Fibroblast of lung (primary cell): ENCODE measurements around the gene DMXL1. TPM values are rescaled to one million over a fixed set of nuclear protein-coding genes. Genes with fewer than 3 reads are reported as not detected.
"Not testable (repeated sequence)": the region's sequence is repeated elsewhere in the genome, so short reads cannot be mapped to it uniquely, and the experiment has no call there.

Source experiments
- DNase-seq, 2 donors: peaks; one replicate each; pipeline versions ENCODE4 v3.0.0 to v3.0.0-alpha.2; 2010; ENCODE audit warnings: low read depth in 2 of 2
- H2AFZ ChIP-seq: 2 replicates; pipeline ENCODE4 v1.5.1; 2012; ENCODE audit warnings: low read length, control low read depth, inconsistent platforms
- H3K27ac ChIP-seq: 2 replicates; pipeline ENCODE4 v1.5.1; 2011; ENCODE audit warnings: low read length, control low read depth; ENCODE audit not compliant: insufficient read depth
- H3K27me3 ChIP-seq: 2 replicates; pipeline ENCODE4 v1.5.1; 2011; ENCODE audit warnings: mild to moderate bottlenecking, low read length; ENCODE audit not compliant: control insufficient read depth, insufficient read depth
- H3K36me3 ChIP-seq: 2 replicates; pipeline ENCODE4 v1.5.1; 2011; ENCODE audit warnings: low read length; ENCODE audit not compliant: control insufficient read depth, insufficient read depth
- H3K4me1 ChIP-seq: 2 replicates; pipeline ENCODE4 v1.5.1; 2011; ENCODE audit warnings: low read length; ENCODE audit not compliant: control insufficient read depth, insufficient read depth; ENCODE audit errors: extremely low read depth
- H3K4me2 ChIP-seq: 2 replicates; pipeline ENCODE4 v1.5.1; 2011; ENCODE audit warnings: low read length, control low read depth; ENCODE audit not compliant: insufficient read depth; ENCODE audit errors: extremely low read depth
- H3K4me3 ChIP-seq, 4 experiments: fragments of 200-600 bp in 1 of 4; sonication (generic) in 1 of 4; replicated peaks in 1 of 4; 2 replicates each; pipeline ENCODE4 v1.5.1; 2011 to 2016; ENCODE audit warnings: low read length in 4 of 4, low read depth in 3 of 4, mild to moderate bottlenecking in 3 of 4, control low read depth in 2 of 4, inconsistent platforms in 1 of 4, mixed read lengths in 1 of 4; ENCODE audit not compliant: insufficient read depth in 1 of 4; ENCODE audit errors: control extremely low read depth in 1 of 4
- H3K79me2 ChIP-seq: 2 replicates; pipeline ENCODE4 v1.5.1; 2012; ENCODE audit warnings: mild to moderate bottlenecking, low read length, inconsistent platforms; ENCODE audit not compliant: control insufficient read depth, insufficient read depth
- H3K9ac ChIP-seq: 2 replicates; pipeline ENCODE4 v1.5.1; 2011; ENCODE audit warnings: mild to moderate bottlenecking, low read length, control low read depth; ENCODE audit not compliant: insufficient read depth
- H3K9me3 ChIP-seq: 2 replicates; pipeline ENCODE4 v1.5.1; 2012; ENCODE audit warnings: low read depth, low read length; ENCODE audit not compliant: control insufficient read depth, insufficient read depth
- H4K20me1 ChIP-seq: 2 replicates; pipeline ENCODE4 v1.5.1; 2011; ENCODE audit warnings: low read length; ENCODE audit not compliant: control insufficient read depth, insufficient read depth; ENCODE audit errors: extremely low read depth
- CTCF ChIP-seq, 2 donors: IDR thresholded peaks in 1 of 2; conservative IDR thresholded peaks in 1 of 2; 1 replicate in 1 of 2; 2 replicates in 1 of 2; pipeline ENCODE4 v1.5.1; 2011 to 2012; ENCODE audit warnings: low read length in 2 of 2, control low read depth in 1 of 2, inconsistent platforms in 1 of 2, low read depth in 1 of 2, mild to moderate bottlenecking in 1 of 2
- EZH2 ChIP-seq: IDR thresholded peaks from 2 replicates; pipeline ENCODE4 v1.5.1; 2012; ENCODE audit warnings: low read length, control low read depth, mild to moderate bottlenecking; ENCODE audit errors: missing control alignments
- polyA plus RNA-seq, 2 donors: library from polyadenylated mRNA; depleted of rRNA in 1 of 2; stranded (reverse) in 1 of 2; unstranded in 1 of 2; fragments of >200 nt; gene quantifications; 2 replicates each; pipeline ENCODE4 v1.2.1, GENCODE V29; 2011 to 2012; ENCODE audit warnings: missing spikeins in 1 of 2
- total RNA-seq: library from RNA; depleted of rRNA; stranded (reverse); fragments of >200 nt; gene quantifications from 2 replicates; pipeline ENCODE4 v1.2.1, GENCODE V29; 2014

DMXL1 gene
- total and polyA plus RNA-seq, 2 donors (not counting 1 experiment from before 2014, with no cell fraction given): 21.1 to 59.5 TPM

GRCh38 chr5:119238265-119239118 is 167.6 kb downstream of the DMXL1 start:
- TF ChIP-seq CTCF (conservative IDR thresholded peaks at IDR 0.05 in 1 of 2, IDR thresholded peaks at IDR 0.05 in 1 of 2; ENCODE audit: low read depth in 1 of 2, low read length in 2 of 2) (no peak), EZH2 (no peak)
- no peaks in the 10 kb centered on the region for H3K9me3 ChIP-seq

GRCh38 chr5:119239119-119239417 is 168.2 kb downstream of the DMXL1 start:
- no peak overlapping the region for H3K4me3 ChIP-seq
- no peaks in the 10 kb centered on the region for H3K27me3 ChIP-seq
- H4K20me1 ChIP-seq: no peaks in the 10 kb centered on the region
- peaks cover 2% of the 10 kb centered on the region for H3K36me3 ChIP-seq
- TF ChIP-seq CTCF (conservative IDR thresholded peaks at IDR 0.05 in 1 of 2, IDR thresholded peaks at IDR 0.05 in 1 of 2; ENCODE audit: low read depth in 1 of 2, low read length in 2 of 2) (no peak), EZH2 (no peak)
- H3K79me2 ChIP-seq: no peaks in the 10 kb centered on the region
- no peak overlapping the region for H3K27ac ChIP-seq
- H3K9ac ChIP-seq: no peak overlapping the region
- no peaks in the 10 kb centered on the region for H3K9me3 ChIP-seq
- no peak for DNase-seq
- no peak overlapping the region for H3K4me2 ChIP-seq
- H3K4me1 ChIP-seq: no peaks in the 10 kb centered on the region
- no peak overlapping the region for H2AFZ ChIP-seq

More at GRCh38 chr5:119238265-119239118, 167.6 kb downstream of the DMXL1 start:
- Histone ChIP-seq H3K4me1 (no peaks in the 10 kb centered on the region), H3K4me2 (no peak overlapping the region), H4K20me1 (no peaks in the 10 kb centered on the region), H3K27me3 (no peaks in the 10 kb centered on the region), H3K4me3 (no peak overlapping the region), H3K36me3 (no peaks in the 10 kb centered on the region), H3K27ac (no peak overlapping the region), H2AFZ (no peak overlapping the region), H3K79me2 (no peaks in the 10 kb centered on the region), H3K9ac (no peak overlapping the region)
- DNase-seq: no peak

- not testable (repeated sequence) for H3K27ac ChIP-seq, H2AFZ ChIP-seq, H3K9ac ChIP-seq, H3K4me3 ChIP-seq, H3K79me2 ChIP-seq, H3K4me1 ChIP-seq, H3K9me3 ChIP-seq, H4K20me1 ChIP-seq, H3K4me2 ChIP-seq, DNase-seq, H3K36me3 ChIP-seq, H3K27me3 ChIP-seq
Measured at GRCh38 chr5:119239826-119240225, 168.9 kb downstream of the DMXL1 start.
